Fibroblast of lung (primary cell): ENCODE results near the gene H2AZ2. TPM values are rescaled to one million over a fixed set of nuclear protein-coding genes. Genes with fewer than 3 reads are reported as not detected.

Source experiments
- DNase-seq, 2 donors: peaks; one replicate each; pipeline versions ENCODE4 v3.0.0 to v3.0.0-alpha.2; 2010; ENCODE audit warnings: low read depth in 2 of 2
- H2AFZ ChIP-seq: 2 replicates; pipeline ENCODE4 v1.5.1; 2012; ENCODE audit warnings: low read length, control low read depth, inconsistent platforms
- H3K27ac ChIP-seq: 2 replicates; pipeline ENCODE4 v1.5.1; 2011; ENCODE audit warnings: low read length, control low read depth; ENCODE audit not compliant: insufficient read depth
- H3K27me3 ChIP-seq: 2 replicates; pipeline ENCODE4 v1.5.1; 2011; ENCODE audit warnings: mild to moderate bottlenecking, low read length; ENCODE audit not compliant: control insufficient read depth, insufficient read depth
- H3K36me3 ChIP-seq: 2 replicates; pipeline ENCODE4 v1.5.1; 2011; ENCODE audit warnings: low read length; ENCODE audit not compliant: control insufficient read depth, insufficient read depth
- H3K4me1 ChIP-seq: 2 replicates; pipeline ENCODE4 v1.5.1; 2011; ENCODE audit warnings: low read length; ENCODE audit not compliant: control insufficient read depth, insufficient read depth; ENCODE audit errors: extremely low read depth
- H3K4me2 ChIP-seq: 2 replicates; pipeline ENCODE4 v1.5.1; 2011; ENCODE audit warnings: low read length, control low read depth; ENCODE audit not compliant: insufficient read depth; ENCODE audit errors: extremely low read depth
- H3K4me3 ChIP-seq, 4 experiments: fragments of 200-600 bp in 1 of 4; sonication (generic) in 1 of 4; replicated peaks in 1 of 4; 2 replicates each; pipeline ENCODE4 v1.5.1; 2011 to 2016; ENCODE audit warnings: low read length in 4 of 4, low read depth in 3 of 4, mild to moderate bottlenecking in 3 of 4, control low read depth in 2 of 4, inconsistent platforms in 1 of 4, mixed read lengths in 1 of 4; ENCODE audit not compliant: insufficient read depth in 1 of 4; ENCODE audit errors: control extremely low read depth in 1 of 4
- H3K79me2 ChIP-seq: 2 replicates; pipeline ENCODE4 v1.5.1; 2012; ENCODE audit warnings: mild to moderate bottlenecking, low read length, inconsistent platforms; ENCODE audit not compliant: control insufficient read depth, insufficient read depth
- H3K9ac ChIP-seq: 2 replicates; pipeline ENCODE4 v1.5.1; 2011; ENCODE audit warnings: mild to moderate bottlenecking, low read length, control low read depth; ENCODE audit not compliant: insufficient read depth
- H3K9me3 ChIP-seq: 2 replicates; pipeline ENCODE4 v1.5.1; 2012; ENCODE audit warnings: low read depth, low read length; ENCODE audit not compliant: control insufficient read depth, insufficient read depth
- H4K20me1 ChIP-seq: 2 replicates; pipeline ENCODE4 v1.5.1; 2011; ENCODE audit warnings: low read length; ENCODE audit not compliant: control insufficient read depth, insufficient read depth; ENCODE audit errors: extremely low read depth
- EZH2 ChIP-seq: IDR thresholded peaks from 2 replicates; pipeline ENCODE4 v1.5.1; 2012; ENCODE audit warnings: low read length, control low read depth, mild to moderate bottlenecking; ENCODE audit errors: missing control alignments
- polyA plus RNA-seq, 2 donors: library from polyadenylated mRNA; depleted of rRNA in 1 of 2; stranded (reverse) in 1 of 2; unstranded in 1 of 2; fragments of >200 nt; gene quantifications; 2 replicates each; pipeline ENCODE4 v1.2.1, GENCODE V29; 2011 to 2012; ENCODE audit warnings: missing spikeins in 1 of 2
- total RNA-seq: library from RNA; depleted of rRNA; stranded (reverse); fragments of >200 nt; gene quantifications from 2 replicates; pipeline ENCODE4 v1.2.1, GENCODE V29; 2014
- TF ChIP-seq, protein P1 (sequence below), 2 donors: IDR thresholded peaks in 1 of 2; conservative IDR thresholded peaks in 1 of 2; 1 replicate in 1 of 2; 2 replicates in 1 of 2; pipeline ENCODE4 v1.5.1; 2011 to 2012; ENCODE audit warnings: low read length in 2 of 2, control low read depth in 1 of 2, inconsistent platforms in 1 of 2, low read depth in 1 of 2, mild to moderate bottlenecking in 1 of 2

The H2AZ2 gene
- total and polyA plus RNA-seq, 2 donors (not counting 1 experiment from before 2014, with no cell fraction given) = 170 to 230 TPM

DNA sequence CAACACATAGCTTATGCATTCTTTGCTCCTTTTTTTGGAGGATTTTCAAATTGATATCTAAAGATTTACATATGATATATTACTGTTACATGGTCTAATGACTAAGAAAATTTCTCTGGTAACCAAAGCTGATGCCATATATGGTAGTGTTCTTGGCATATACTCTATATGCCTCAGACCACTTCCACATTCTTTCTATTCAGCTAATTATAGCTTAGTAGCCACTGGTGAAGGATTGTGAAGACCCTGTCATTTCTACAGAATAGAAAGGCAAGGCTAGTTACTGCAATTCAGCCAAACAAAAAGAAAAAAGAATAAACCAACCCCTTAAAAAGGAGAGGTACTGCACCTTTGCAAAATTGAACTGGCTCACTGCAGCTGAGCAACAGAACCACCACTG is 33.7 kb upstream of the H2AZ2 start:
- no peaks in the 10 kb centered on the region for H3K27me3 ChIP-seq
- H3K79me2 ChIP-seq = peaks cover 68% of the 10 kb centered on the region
- no peak overlapping the region for H2AFZ ChIP-seq
- H3K4me2 ChIP-seq = peak overlapping the region; percentile 99
- no peaks in the 10 kb centered on the region for H3K36me3 ChIP-seq
- peak overlapping the region; percentile 49 to 82 (median 64) for H3K4me3 ChIP-seq
- H3K9ac ChIP-seq = peak overlapping the region; percentile 4
- no peaks in the 10 kb centered on the region for H4K20me1 ChIP-seq
- TF ChIP-seq, protein P1, sequence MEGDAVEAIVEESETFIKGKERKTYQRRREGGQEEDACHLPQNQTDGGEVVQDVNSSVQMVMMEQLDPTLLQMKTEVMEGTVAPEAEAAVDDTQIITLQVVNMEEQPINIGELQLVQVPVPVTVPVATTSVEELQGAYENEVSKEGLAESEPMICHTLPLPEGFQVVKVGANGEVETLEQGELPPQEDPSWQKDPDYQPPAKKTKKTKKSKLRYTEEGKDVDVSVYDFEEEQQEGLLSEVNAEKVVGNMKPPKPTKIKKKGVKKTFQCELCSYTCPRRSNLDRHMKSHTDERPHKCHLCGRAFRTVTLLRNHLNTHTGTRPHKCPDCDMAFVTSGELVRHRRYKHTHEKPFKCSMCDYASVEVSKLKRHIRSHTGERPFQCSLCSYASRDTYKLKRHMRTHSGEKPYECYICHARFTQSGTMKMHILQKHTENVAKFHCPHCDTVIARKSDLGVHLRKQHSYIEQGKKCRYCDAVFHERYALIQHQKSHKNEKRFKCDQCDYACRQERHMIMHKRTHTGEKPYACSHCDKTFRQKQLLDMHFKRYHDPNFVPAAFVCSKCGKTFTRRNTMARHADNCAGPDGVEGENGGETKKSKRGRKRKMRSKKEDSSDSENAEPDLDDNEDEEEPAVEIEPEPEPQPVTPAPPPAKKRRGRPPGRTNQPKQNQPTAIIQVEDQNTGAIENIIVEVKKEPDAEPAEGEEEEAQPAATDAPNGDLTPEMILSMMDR (conservative IDR thresholded peaks at IDR 0.05 in 1 of 2, IDR thresholded peaks at IDR 0.05 in 1 of 2; ENCODE audit: low read depth in 1 of 2, low read length in 2 of 2) = no peak
- TF ChIP-seq EZH2 = no peak
- peak overlapping the region; percentile 31 for H3K27ac ChIP-seq
- peak; percentile 88 to 91 for DNase-seq
- no peaks in the 10 kb centered on the region for H3K9me3 ChIP-seq
- peaks cover 5% of the 10 kb centered on the region for H3K4me1 ChIP-seq

DNA sequence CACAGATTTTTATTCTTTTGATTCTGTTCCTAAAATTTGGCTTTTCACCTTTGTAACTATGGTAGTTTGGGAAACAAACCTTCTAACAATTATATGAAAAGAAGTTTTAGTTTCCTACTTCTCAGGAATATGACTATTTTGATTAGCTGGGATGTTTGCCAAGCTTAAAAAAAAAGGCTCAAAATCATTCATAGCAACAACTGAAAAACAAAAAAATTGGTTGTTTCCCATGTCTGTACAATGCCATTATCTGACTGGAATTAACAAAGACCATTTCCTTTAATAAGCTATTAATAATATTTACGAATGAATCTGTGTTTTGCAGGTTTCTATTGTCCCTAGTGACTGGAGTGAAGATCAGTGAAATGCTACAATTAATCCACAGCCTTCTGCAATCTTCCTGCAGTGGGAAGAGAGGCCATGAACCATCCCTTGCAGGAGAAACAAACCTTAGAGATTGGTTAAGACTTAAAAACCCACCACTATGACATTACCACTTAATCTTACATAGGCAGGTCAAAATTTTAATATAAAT is 33.2 kb upstream of the H2AZ2 start:
- no peak for DNase-seq
- Histone ChIP-seq H3K27ac (peak overlapping the region; percentile 66), H3K9ac (no peak overlapping the region), H3K4me2 (peak overlapping the region; percentile 99), H3K36me3 (no peaks in the 10 kb centered on the region), H3K4me3 (peak overlapping the region; percentile 16 to 82 (median 64)), H3K9me3 (no peaks in the 10 kb centered on the region), H3K27me3 (no peaks in the 10 kb centered on the region), H3K4me1 (peaks cover 5% of the 10 kb centered on the region), H4K20me1 (no peaks in the 10 kb centered on the region), H2AFZ (no peak overlapping the region), H3K79me2 (peaks cover 68% of the 10 kb centered on the region)
- no peak for TF ChIP-seq EZH2
- TF ChIP-seq, protein P1 (conservative IDR thresholded peaks at IDR 0.05 in 1 of 2, IDR thresholded peaks at IDR 0.05 in 1 of 2; ENCODE audit: low read depth in 1 of 2, low read length in 2 of 2) = no peak

DNA sequence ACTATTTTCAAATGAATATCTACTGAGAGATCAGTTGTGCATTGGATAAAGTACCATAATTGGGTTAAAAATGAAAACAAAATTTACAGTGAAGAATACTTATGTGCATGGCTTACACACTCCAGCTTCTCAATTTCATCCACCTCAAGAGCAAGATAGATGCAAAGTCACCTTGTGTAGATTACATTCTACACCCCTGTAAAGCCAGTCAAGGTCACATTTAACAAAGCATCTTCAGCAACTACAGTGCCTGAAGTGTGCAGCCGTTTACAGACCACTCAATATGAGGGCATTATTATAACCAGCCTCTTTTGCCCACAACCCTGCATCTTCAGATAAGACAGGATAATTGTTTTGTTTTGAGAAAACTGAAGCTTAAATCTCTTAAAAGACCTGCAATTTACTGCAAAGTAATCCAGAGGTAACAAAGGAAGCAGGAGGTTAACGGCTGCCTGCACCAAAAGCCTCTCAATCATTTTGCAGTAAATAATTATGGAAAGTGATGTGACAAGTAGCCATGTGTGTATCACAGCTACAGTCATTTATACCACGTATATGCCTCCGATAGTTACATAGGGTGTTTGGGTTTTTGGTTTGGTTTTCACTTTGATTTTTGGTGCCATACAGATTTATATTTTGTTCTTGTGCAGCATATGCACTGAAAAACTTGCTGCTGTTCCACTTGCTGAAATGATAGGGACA is 32.6 kb upstream of the H2AZ2 start:
- H3K27ac ChIP-seq = peak overlapping the region; percentile 66
- peak overlapping the region; percentile 99 for H3K4me2 ChIP-seq
- H3K9ac ChIP-seq = no peak overlapping the region
- TF ChIP-seq, protein P1 (conservative IDR thresholded peaks at IDR 0.05 in 1 of 2, IDR thresholded peaks at IDR 0.05 in 1 of 2; ENCODE audit: low read depth in 1 of 2, low read length in 2 of 2) = no peak
- TF ChIP-seq EZH2 = no peak
- no peaks in the 10 kb centered on the region for H3K27me3 ChIP-seq
- H2AFZ ChIP-seq = no peak overlapping the region
- H3K36me3 ChIP-seq = no peaks in the 10 kb centered on the region
- peaks cover 68% of the 10 kb centered on the region for H3K79me2 ChIP-seq
- DNase-seq = no peak
- H3K4me3 ChIP-seq = peak overlapping the region; percentile 16 to 82 (median 64)
- peaks cover 5% of the 10 kb centered on the region for H3K4me1 ChIP-seq
- no peaks in the 10 kb centered on the region for H3K9me3 ChIP-seq
- H4K20me1 ChIP-seq = no peaks in the 10 kb centered on the region
